AG09309 (cell line): ENCODE results near the gene BATF.

Experiments used
- DNase-seq: peaks from one replicate; pipeline ENCODE4 v3.0.0-alpha.2; 2010; ENCODE audit warnings: low read depth
- H3K4me3 ChIP-seq: 2 replicates; pipeline ENCODE4 v1.5.1; 2011; ENCODE audit warnings: mild to moderate bottlenecking, low read depth, low read length, moderate library complexity; ENCODE audit not compliant: control insufficient read depth
- TF ChIP-seq, protein P1 (sequence below): IDR thresholded peaks from 2 replicates; pipeline ENCODE4 v1.5.1; 2011; ENCODE audit warnings: mild to moderate bottlenecking, low read depth, low read length, inconsistent platforms; ENCODE audit not compliant: insufficient read depth, control insufficient read depth; ENCODE audit errors: missing control alignments

Gene BATF

GRCh38 chr14:75520852-75521251, 1.4 kb upstream of the BATF start:
- TF ChIP-seq, protein P1, sequence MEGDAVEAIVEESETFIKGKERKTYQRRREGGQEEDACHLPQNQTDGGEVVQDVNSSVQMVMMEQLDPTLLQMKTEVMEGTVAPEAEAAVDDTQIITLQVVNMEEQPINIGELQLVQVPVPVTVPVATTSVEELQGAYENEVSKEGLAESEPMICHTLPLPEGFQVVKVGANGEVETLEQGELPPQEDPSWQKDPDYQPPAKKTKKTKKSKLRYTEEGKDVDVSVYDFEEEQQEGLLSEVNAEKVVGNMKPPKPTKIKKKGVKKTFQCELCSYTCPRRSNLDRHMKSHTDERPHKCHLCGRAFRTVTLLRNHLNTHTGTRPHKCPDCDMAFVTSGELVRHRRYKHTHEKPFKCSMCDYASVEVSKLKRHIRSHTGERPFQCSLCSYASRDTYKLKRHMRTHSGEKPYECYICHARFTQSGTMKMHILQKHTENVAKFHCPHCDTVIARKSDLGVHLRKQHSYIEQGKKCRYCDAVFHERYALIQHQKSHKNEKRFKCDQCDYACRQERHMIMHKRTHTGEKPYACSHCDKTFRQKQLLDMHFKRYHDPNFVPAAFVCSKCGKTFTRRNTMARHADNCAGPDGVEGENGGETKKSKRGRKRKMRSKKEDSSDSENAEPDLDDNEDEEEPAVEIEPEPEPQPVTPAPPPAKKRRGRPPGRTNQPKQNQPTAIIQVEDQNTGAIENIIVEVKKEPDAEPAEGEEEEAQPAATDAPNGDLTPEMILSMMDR, result no peak
- H3K4me3 ChIP-seq, result no peak overlapping the region

DNA sequence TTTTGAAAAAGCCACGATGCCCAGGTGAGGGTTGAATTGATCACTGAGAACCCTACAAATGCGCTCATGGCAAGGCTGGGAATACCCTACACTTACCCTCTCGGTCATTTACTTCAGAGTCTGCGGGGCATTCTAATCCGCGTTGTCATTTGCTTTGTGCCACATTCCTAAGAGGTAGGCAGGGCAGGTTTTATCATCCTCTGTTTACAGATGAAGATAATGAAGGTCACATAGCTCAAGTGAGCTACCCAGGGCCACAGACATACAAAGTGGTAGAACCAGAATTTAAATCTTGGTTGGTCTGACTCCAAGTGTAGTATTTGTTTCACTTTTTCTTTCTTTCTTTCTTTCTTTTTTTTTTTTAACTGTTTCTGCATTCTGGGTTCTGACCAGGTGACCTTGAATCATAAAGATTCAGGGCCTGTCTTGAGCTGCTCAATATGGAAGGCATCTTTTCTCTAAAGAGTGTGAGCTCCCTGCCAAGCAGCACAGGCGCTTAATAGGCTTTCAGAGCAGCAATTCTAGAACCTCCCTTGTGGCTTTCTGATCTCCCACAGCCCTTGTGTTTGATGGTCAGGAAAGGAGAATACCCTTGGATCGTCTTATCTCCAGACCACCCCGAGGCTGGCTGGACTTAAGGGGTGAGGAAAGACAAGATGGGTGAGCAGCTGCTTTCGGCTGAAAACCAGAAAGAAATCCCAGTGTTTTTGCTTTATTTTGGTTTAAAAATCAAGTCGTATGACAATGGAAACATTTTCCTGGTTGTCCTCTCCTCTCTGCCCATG, 662 bp upstream of the BATF start:
- no peak overlapping the region for H3K4me3 ChIP-seq
- TF ChIP-seq, protein P1, result no peak
- DNase-seq, result no peak

More at GRCh38 chr14:75520852-75521251, 1.4 kb upstream of the BATF start:
- DNase-seq, result no peak

DNA sequence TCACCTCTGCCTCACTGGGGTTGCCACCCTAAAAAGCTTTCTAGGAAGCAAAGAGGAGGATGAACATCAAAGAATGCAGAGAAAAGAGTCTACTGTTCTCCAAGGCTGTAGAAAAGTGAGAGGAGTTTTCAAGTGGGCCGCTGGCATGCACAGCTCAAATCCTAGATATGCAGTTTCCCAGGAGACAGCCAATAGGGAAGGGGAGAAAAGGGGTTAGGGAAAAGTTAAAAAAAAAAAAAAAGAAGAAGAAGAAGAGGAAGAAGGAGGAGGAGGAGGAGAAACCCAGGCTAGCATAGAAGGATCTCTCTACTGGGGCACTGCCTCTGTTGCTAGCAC, 682 bp downstream of the BATF start:
- DNase-seq, result no peak
- no peak overlapping the region for H3K4me3 ChIP-seq
- TF ChIP-seq, protein P1, result no peak

DNA sequence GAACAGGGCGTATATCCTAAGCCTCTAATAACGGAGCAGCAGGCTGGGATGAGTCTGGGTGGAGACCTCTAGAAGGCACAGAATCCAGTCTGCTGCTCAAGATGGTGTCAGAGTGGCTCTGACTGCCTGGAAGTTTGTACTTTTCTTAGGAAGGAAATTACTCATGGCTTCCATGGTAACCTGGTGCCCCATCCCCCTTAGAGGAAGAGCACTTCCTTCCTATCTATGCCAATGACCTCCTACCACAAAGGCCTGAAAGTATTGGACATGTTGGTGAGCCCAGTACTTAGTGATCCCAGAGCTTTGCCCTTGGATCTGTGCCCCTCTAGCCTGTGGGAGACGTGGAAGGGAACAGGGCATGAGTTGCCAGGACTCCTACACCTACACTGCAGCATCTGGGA, 1.5 kb downstream of the BATF start:
- DNase-seq, result no peak
- no peak overlapping the region for H3K4me3 ChIP-seq
- TF ChIP-seq, protein P1, result no peak

DNA sequence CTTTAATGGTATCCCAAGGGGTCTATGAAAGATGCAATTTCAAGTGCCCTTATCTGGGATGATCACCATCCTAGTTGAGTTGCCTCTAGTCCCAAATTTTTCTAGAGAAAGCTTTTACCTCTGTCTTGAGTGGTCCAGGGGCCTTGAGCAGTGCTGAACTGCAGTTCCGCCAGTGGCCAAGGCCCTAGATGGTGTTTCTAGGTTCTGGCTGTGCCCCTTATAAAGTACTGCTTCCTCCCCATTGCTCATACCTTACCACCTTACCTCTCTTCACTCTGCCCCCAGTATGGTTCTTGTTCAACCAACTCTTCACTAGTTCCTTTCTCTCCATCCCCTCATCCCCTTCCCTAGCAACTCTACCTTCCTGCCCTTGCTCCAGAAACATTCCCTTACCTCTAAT, 3.7 kb downstream of the BATF start:
- TF ChIP-seq, protein P1, result no peak
- DNase-seq, result no peak

DNA sequence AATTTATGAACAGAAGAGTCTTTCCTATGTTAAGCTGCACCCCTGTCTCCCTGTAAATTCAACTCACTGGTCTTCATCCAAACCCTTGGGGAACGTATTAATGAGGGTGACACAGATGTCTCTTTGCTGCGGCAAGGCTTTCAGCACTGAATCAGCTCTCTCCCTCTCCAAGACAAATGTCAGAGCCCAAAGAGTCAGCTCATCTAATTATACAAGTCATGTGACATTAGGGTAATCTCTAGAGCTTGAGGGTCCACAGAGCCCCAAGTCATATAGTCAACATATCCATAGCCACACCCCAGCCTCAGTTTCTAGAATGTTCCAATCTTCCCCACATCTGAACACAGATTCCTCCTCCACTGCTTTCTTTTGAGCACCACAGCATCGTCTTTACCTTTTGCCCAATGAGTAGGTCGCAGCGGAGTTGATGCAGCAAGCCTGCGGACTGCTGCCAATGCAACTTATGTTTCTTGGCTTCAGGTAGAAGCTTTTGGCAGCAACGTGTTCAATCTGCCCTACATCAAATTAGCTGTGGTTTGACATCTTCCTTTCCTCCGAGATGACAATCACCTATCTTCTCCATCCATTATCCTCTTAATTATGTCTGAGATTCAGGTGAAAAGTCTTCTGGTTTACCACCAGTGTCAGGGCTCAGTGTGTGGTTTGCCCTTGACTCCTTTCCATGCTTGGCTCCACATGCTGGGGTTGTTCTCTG, 5.3 kb downstream of the BATF start:
- no peak for DNase-seq
- no peak overlapping the region for H3K4me3 ChIP-seq
- TF ChIP-seq, protein P1, result no peak

More for the DNA sequence above, 3.7 kb downstream of the BATF start:
- no peak overlapping the region for H3K4me3 ChIP-seq

DNA sequence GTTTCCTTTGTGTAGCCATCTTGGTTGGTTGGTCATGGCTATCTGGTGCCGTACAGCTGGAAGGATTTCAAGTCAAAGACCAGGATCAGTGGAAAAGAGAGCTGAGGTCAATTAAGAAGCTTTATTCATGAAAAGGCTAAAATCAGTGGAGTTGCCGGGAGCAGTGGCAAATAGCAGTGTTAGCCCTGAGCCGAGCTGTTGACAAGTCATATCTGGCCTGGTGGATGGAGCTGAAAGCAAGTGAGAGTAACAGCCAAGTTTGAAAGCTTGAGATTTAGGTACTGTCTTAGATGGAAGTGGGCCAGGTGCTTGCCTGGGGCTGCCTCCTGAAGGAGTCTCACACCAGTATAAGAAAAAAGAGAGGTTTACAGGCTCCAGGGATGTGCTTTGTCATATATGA, 9.0 kb downstream of the BATF start:
- TF ChIP-seq, protein P1, result no peak
- no peak overlapping the region for H3K4me3 ChIP-seq
- no peak for DNase-seq
